Left kidney (tissue), 2 donors: ENCODE data around the gene NUDT4. TPM values are rescaled to one million over a fixed set of nuclear protein-coding genes. Genes with fewer than 3 reads are reported as not detected.
"Not testable (repeated sequence)": the region's sequence is repeated elsewhere in the genome, so short reads cannot be mapped to it uniquely, and the experiment has no call there.

Experiments
- DNase-seq: peaks from one replicate; pipeline ENCODE4 v3.0.0-alpha.2; 2013
- polyA plus RNA-seq: library from polyadenylated mRNA; unstranded; fragments of 120-200 nt; gene quantifications from one replicate; pipeline ENCODE4 v1.2.1, GENCODE V29; 2013; ENCODE audit not compliant: insufficient read length

Gene NUDT4
- polyA plus RNA-seq, 1 donor: 130 TPM

GRCh38 chr12:93426412-93426805 lies 48.7 kb downstream of the NUDT4 start:
- DNase-seq: no peak

- no peak for DNase-seq
These were observed 50.2 kb downstream of the NUDT4 start for GRCh38 chr12:93427779-93428564.

GRCh38 chr12:93429448-93429847 lies 51.7 kb downstream of the NUDT4 start:
- no peak for DNase-seq

GRCh38 chr12:93429852-93430251 lies 52.1 kb downstream of the NUDT4 start:
- DNase-seq: no peak

GRCh38 chr12:93430280-93430679 lies 52.6 kb downstream of the NUDT4 start:
- DNase-seq: no peak

- DNase-seq: not testable (repeated sequence)
These were observed 54.3 kb downstream of the NUDT4 start for GRCh38 chr12:93432031-93432430.

- no peak for DNase-seq
These were observed 56.6 kb downstream of the NUDT4 start for GRCh38 chr12:93434256-93434865.

GRCh38 chr12:93438266-93439050 lies 60.7 kb downstream of the NUDT4 start:
- no peak for DNase-seq

GRCh38 chr12:93440043-93440835 lies 62.5 kb downstream of the NUDT4 start:
- DNase-seq: no peak

GRCh38 chr12:93441081-93441616 lies 63.4 kb downstream of the NUDT4 start:
- DNase-seq: peak; percentile 25

GRCh38 chr12:93441617-93442410 lies 64.1 kb downstream of the NUDT4 start, which contains the start of gene UBE2N:
Gene UBE2N, minus strand, starts transcription at chr12:93441947. Its CDS starts 63 bp downstream, at chr12:93441884.
- peak; percentile 96 for DNase-seq

- no peak for DNase-seq
These were observed 65.0 kb downstream of the NUDT4 start for GRCh38 chr12:93442411-93443340.

GRCh38 chr12:93443576-93443975 lies 65.9 kb downstream of the NUDT4 start:
- DNase-seq: no peak

GRCh38 chr12:93447555-93448290 lies 70.0 kb downstream of the NUDT4 start:
- DNase-seq: no peak

GRCh38 chr12:93448796-93449195 lies 71.1 kb downstream of the NUDT4 start:
- DNase-seq: no peak

- no peak for DNase-seq
These were observed 71.6 kb downstream of the NUDT4 start for GRCh38 chr12:93449277-93449676.

GRCh38 chr12:93451423-93452158 lies 73.9 kb downstream of the NUDT4 start:
- DNase-seq: no peak

- DNase-seq: no peak
These were observed 75.9 kb downstream of the NUDT4 start for GRCh38 chr12:93453633-93454032.
